Limb (tissue), 2 donors: ENCODE results near the gene REN.
A peak's percentile ranks its signal among the peaks of the same experiment; 100 is the strongest.

Experiments
- DNase-seq, 2 donors: peaks; one replicate each; pipeline ENCODE4 v3.0.0-alpha.2; 2016; ENCODE audit errors: extremely low spot score in 2 of 2

REN gene

DNA sequence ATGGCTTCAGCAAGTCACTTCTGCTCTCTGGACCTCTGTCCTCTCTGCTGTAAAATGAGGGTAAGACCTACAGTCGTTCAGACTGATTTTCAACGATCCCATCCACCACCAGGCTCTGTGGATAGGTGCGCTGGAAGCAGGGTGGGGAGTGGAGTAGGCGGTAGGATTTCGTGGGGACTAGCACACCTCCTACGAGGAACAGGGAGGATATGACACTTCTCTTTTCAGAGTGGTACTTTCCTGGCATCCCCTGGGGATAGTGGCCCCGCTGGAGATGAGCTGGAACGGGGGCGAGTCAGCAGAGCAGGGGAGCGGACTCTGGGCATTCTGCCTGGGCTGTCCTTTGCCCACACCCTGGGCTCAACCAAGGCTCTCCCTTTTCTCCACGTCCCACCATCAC lies 32.0 kb downstream of the REN start:
- no peak for DNase-seq

DNA sequence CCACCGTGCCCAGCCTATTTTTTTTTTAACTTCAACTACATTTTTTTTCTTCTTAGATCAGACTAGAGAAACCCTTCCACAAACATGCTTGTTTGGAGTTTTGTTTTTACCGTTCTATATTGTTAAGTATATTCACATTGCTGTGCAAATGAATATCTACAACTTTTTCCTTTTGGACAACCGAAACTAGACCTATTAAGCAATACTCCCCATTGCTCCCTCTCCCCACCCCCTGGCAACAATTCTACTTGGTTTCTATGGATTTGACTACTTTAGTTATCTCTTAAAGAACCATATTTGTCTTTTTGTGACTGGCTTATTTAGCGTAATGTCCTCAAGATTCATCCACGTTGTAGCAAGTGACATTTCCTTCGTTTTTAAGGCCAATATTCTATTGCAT lies 33.4 kb downstream of the REN start:
- no peak for DNase-seq

DNA sequence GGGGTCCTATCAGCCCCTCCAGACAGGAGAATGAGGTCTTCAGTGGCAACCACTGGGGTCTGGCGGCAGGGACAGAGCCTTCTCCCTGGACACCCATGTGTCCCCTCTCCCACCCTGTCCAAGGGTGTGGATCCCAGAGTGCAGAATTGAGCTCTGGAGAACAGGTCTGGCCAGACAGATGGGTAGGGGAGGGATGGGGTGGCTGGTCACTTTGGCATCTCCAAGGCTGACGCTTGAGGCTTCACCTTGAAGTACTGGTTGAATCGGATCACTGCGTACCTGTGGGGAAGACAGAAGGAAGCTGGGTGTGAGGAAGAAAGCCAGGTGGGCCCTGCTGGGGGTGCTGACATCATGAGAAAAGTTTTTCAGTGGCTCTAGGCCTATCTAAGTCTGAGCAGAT lies 34.2 kb downstream of the REN start:
- no peak for DNase-seq

DNA sequence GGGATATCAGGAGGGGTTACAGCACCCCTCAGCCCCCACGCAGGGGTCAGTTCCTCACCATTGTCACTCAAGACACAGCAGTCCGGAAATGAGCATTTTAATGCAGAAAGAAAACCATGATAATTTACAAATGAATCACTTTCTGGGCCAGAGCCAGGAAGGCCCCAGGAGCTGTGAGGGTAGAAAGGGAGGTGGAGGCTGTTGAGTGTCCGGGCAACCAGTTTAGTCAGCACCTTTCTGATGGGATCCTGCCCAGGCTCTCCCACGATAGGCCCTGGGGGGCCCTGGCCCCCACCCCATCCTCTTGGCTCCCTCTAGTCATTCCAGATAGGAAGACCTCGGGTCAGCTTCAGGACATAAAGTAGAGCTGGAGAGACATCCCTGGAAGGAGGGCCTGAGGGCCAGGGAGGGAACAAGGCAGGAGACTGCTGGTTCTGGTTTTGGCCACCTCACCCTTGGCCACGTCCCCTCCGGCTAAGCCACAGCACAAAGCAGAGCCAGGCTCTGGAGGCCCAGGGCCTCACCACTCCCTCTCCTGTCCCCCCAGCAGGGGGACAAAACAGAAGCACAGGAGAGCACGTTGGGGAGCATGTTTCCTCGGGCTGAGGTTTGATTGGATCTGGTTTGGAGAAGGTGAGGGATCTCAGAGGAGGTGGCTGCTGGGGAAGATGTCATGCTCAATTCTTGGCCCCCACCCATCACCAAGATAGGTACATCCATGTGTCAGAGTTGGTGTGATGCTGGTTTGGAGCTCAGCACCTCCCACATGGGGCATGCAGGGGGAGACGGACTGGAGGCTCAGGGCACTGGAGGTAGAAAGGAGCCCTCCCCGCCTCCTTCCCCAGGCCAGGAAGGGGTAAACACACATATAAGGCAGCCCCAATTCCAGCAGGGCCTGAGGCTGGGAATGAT lies 34.9 kb downstream of the REN start:
- DNase-seq: no peak

DNA sequence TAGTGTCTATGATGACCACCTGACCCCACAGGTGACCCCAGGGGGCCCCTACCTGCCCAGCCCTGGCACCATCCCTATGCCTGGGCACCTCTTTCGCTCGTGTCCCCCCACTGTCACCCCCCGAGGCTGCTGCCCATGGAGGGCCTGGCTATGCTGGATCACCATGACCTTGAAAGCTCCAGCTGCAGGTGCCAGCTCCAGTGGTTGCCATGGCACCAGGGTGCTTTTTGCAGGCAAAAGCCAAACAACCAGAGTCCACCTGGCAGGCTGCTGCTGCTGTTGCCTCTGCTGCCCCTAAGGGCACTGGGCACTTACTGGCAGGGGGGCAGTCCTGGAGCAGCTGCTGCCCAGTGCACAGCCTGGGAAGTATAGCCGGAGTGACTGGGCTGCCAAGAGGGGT lies 36.0 kb downstream of the REN start:
- no peak for DNase-seq

DNA sequence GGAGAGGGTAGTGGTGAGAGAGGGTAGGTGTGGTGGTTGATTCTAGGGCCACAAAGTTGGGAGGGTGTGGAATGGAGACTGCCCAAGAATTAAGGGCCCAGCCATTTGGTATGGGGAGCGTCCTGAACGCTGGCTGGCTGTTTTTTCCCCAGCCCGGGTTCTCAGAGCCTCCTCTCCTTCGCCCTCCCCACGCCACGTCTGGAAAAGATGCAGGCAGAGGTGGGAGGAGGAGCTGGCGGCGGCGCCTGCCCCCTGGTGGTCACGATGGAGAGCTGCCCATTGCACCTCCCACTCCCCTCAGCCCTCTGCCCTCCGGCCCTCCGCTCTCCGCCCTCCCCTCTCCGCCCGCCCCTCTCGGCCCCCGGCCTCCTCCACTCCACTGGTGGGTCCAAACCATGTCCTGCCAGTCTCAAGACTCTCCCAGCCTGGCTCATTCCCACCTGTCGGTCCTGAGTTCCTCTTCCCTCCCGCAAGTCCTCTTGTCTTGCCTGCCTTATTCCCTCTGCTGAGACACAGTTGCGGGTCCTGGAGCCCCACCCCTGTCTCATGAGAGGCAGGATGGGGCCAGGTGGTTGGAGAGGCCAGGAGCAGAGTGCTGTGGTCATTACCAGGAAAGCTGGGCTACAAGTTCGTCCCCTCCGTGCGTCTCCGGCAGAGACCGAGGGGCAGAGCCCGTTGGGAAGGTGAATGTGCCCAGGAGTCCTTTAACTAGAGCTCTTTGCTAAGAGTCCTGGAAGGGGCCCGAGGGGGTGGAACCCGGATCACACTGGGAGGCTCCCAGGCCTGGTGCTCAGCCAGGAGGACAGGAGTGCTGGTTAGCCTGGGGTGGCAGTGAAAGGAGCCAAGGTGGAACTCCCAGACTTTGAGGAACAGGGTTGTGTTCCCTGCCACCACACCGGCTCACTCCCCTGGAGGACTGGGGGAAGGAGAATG lies 36.9 kb downstream of the REN start:
- DNase-seq: peak; percentile 82 to 88

DNA sequence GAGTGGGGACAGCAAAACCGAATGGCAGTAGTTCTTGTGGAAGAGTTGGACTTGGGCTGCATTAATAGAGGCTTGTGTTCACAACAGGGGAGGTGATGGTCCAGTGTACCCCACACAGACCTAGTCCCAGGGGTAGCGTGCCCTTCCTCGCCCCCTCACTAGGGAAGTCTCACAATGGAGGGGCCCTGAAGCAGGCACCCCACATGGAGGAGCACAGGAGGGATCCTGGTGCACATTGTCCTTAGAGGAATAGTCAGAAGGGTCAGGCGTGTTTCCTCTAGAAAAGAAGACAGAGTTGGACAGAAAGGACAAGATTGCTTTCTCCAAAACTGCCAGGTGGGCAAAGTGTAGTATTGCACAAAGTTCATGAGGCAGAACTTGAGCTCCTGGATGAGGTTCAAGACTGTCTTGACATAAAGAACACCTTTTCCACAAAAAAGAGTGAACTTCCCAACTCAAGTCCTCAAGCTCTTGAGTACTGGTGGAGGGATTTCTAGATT lies 37.6 kb downstream of the REN start:
- no peak for DNase-seq

DNA sequence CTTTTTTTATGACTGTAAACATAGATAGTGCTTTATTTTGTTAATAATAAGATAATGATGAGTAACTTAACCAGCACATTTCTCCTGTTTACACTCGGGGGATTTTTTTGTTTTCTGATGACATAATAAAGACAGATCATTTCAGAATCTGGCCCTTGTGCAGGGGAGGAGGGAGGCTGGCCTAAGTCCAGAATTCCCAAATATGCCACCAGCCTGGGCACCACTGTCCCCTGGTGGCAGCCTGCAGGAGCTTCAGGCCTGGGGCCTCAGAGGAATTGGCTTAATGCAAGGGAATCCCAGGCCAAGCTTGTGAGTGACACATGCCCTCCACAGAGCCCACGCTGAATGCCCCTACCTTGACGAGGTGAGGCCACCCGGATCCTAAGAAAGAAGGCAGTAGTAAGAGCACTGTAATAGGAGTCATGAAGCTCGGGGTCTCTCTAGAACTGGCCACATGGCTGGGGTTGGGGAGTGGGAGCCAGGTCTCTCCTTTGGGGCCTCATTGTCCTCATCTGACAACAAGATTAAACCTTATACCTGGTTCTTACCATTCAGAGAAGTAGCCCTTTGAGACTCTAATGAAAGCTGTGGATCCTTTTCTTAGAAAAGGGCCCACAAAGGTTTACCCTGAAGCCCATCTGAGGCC lies 38.4 kb downstream of the REN start:
- peak; percentile 28 to 69 for DNase-seq

DNA sequence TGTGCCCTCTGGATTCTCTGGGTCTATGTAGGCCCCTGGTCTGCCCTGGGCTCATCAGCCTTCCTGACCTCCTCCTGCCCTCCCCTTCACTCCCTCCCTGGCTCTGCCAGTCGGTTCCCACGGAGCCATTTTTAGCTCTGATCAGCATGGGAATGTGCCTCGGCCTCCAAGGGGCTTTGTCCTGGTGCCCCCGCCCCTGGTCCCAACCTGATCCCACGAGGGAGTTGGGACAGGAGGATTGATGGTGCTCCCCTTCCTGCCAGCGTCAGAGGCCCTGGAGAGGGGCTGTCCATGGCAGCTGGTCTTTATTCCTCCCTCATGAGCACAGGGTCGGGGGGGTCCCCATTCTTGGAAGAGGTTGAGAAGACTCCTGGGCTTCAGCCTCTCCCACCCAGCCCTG lies 39.2 kb downstream of the REN start:
- no peak for DNase-seq

DNA sequence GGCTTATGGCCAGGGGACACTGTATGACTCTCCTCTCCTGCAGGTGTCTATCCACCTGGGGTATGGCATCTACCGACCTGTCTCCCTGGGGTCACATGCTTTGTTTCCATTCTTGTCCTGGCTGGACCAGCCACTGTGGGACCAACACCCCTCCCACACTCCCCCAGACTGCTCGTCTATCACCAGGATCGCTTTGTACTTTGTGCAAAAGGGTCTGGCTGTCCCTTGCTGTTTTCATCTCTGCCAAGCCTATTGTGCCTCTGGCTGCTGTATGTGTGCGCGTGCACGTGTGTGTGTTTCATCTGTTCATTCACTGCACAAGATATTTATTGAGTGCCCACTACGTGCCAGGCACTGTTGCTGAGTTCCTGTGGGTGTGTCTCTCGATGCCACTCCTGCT lies 39.8 kb downstream of the REN start:
- DNase-seq: no peak

DNA sequence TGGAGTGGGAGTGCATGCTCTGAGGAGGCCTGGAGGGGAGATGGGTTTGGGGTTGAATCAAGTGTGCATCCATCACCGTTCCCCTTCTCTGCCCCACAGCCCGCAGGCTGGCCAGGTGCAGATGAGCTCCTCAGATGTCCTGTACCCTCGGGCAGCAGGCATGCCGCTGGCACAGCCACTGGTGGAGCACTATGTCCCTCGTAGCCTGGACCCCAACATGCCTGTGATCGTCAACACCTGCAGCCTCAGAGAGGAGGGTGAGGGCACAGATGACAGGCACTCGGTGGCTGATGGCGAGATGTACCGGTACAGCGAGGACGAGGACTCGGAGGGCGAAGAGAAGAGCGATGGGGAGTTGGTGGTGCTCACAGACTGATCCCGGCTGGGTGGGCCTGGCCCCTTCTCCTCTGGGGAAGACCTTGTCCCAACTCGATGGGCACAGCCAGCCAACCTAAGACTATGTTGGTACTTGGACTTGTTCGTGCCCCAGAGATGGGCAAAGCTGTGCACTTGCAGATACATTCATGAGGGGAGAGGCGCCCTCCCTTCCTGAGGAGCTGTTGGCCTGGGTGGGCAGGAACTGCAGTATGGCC lies 40.3 kb downstream of the REN start:
- DNase-seq: no peak

DNA sequence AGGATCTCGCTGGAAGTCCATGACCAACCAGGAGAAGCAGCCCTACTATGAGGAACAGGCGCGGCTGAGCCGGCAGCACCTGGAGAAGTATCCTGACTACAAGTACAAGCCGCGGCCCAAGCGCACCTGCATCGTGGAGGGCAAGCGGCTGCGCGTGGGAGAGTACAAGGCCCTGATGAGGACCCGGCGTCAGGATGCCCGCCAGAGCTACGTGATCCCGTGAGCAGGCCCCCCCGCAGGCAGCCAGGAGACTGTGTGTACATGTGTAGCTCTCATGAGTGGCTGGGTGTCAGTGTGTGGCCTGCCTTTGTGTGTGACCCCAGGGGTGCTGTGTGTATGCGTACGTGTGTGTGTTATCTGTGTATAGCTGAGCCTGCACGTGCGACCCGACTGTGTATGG lies 41.5 kb downstream of the REN start:
- no peak for DNase-seq

DNA sequence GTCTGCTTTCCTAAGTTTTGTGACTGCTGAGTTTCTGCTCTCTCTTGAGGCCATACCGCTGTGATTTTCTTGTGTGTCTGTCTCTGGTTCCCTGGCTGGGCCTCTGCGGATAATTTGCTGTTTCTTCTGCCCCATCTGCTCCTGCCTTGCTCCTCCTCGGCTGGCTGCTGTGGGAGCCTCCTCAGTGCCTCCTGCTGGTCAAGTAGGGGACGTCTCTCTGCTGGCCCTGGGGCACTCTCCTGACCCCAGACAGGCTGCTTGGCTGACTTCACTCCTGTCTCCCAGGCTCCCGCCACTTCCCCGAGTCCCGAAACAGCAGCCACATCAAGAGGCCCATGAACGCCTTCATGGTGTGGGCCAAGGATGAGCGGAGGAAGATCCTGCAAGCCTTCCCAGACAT lies 42.8 kb downstream of the REN start:
- DNase-seq: no peak

DNA sequence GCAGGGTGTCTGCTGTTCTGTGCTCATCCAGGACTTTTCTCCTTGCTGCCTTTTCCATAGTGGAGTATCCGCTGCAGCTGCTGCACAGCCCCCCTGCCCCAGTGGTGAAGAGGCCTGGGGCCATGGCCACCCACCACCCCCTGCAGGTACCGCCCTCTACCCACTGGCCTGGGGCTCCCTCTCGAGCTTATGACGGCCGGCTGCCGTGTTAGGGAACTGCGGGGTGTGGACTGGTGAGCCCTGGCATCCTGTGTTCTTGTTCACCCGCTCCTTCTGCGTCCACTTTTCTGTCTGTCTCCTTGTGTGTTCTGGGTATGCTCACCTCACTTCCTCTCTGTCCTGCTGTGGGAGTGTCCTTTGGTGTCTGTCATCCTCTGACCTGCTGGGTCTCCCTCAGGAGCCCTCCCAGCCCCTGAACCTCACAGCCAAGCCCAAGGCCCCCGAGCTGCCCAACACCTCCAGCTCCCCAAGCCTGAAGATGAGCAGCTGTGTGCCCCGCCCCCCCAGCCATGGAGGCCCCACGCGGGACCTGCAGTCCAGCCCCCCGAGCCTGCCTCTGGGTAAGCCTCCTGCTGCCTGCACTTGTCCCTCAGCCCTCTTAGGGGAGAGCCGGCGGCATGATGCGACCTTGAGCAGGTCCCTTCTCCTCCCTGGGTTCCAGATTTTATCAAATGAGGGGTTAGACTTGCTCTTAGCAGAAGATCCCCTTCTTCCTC lies 44.1 kb downstream of the REN start:
- DNase-seq: no peak

DNA sequence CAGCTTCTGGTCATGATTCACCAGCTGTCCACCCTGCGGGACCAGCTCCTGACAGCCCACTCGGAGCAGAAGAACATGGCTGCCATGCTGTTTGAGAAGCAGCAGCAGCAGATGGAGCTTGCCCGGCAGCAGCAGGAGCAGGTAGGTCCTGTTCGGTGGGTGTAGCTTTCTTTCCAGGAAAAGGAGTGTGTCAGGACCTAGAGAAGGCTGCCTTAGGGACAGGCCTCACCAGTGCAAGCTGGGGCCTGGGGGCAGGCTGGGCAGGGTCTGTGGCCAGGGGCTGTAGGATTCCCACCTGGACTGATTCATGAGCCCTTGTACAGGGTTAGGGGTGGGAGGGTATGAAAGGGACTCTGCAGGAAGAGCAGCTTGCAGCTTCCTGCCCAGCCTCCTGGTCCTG lies 49.6 kb downstream of the REN start:
- no peak for DNase-seq

DNA sequence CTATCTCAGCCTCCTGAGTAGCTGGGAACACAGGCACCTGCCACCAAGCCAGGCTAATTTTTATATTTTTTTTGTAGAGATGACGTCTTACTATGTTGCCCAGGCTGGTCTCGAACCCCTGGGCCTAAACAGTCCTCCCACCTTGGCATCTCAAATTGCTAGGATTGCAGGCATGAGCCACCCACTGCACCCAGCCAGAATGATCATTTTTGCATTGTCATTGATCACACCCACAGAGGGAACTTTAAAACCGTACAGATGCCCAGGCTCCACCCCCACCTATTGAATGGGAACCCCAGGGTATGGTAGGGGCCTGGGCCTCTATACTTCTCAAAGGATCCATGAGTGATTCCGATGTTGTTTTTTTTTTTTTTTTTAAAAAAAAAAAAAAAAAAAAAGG lies 51.0 kb downstream of the REN start:
- no peak for DNase-seq

DNA sequence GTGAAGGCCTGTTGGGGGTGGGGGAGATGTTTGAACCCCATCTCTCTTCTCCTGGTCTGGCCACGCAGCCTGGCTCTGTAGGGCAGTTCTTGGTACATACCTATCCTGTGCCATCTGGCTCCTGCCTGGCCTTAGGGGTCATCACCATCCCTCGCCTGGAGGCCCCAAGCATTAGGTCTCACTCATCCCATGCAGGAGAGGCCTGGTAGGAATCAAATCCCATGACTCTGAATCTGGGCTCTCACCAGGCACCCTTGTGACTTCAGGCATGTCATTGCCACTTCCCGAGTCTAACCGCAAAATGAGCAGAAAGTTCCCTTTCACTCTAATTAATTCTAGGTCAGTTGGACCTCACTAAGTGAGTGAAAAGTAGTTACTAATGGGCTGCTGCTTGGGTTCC lies 51.5 kb downstream of the REN start:
- no peak for DNase-seq

DNA sequence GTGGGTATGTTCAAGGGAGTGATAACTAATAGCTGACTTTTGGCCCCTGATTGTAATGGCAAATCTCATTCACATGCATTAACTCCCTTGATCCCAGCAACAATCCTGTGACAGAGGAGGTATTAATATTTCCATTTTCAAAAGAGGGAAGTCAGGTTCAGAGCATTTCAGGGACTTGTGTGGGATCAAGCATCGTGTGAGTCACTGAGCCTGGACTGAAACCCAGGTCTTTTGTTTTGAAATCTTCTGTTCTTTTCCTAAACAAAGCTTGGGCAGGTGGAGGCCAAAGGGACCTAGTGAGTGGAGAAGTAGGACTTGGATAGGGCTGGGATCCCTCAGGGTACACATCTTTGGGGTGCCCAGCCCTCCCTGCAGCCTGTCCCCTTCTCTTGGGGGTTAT lies 52.2 kb downstream of the REN start:
- no peak for DNase-seq

DNA sequence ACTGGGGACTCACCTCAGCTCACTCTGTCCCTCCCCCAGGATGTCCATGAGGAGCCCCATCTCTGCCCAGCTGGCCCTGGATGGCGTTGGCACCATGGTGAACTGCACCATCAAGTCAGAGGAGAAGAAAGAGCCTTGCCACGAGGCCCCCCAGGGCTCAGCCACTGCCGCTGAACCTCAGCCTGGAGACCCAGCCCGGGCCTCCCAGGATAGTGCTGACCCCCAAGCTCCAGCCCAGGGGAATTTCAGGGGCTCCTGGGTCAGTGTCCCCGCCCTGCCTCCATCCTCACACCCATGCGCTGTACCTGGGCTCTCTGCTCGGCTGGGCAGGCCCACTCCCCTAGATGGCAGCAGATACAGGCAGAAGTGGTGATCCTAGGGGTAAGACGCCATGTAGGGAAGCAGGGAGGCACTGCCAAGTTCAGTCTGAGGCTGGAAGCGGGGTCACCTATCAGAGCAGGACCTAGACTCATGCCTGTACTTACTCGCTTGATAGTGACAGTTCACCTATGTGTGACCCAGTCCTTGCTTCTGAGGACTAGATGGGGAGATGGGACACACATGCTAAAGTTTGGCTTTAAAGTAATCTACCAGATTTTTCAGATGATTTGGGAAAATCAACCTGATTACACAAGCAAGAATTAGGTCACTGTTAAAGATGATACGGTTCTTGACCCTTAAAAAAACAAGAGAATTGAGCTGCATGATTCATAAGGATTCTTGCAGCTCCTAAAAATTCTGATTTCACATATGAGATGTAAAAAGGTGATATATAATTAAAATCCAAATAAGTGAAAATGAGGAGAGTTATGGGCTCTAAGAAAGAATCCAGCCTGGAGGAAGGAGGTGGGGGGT lies 53.0 kb downstream of the REN start:
- DNase-seq: no peak
